SK-N-MC (cell line): ENCODE measurements around the gene NEAT1.

Source experiments
- EZH2 ChIP-seq: fragments of 200-600 bp; sonication (generic); IDR thresholded peaks from one replicate; pipeline ENCODE4 v1.6.1; 2017; ENCODE audit warnings: antibody characterized with exemption
- POLR2AphosphoS5 ChIP-seq: IDR thresholded peaks from 2 replicates; pipeline ENCODE4 v1.6.1; 2012; ENCODE audit warnings: mild to moderate bottlenecking, low read depth, low read length, borderline replicate concordance

- no peak for TF ChIP-seq EZH2
- TF ChIP-seq POLR2AphosphoS5 = no peak; the same call in 1 of the 2 replicates
These were observed 69.2 kb downstream of the NEAT1 start for GRCh38 chr11:65491614-65492386.
